ENCODE data around the gene GPRASP2. TPM values are rescaled to one million over a fixed set of nuclear protein-coding genes. Genes with fewer than 3 reads are reported as not detected.

The GPRASP2 gene
- polyA plus RNA-seq, 1 experiment, result 15.7 TPM

- no peak overlapping the region for H3K27ac ChIP-seq (ENCODE audit: low read depth, low read length)
- no peak for DNase-seq (ENCODE audit: low read depth, low spot score)
- TF ChIP-seq, protein P1, sequence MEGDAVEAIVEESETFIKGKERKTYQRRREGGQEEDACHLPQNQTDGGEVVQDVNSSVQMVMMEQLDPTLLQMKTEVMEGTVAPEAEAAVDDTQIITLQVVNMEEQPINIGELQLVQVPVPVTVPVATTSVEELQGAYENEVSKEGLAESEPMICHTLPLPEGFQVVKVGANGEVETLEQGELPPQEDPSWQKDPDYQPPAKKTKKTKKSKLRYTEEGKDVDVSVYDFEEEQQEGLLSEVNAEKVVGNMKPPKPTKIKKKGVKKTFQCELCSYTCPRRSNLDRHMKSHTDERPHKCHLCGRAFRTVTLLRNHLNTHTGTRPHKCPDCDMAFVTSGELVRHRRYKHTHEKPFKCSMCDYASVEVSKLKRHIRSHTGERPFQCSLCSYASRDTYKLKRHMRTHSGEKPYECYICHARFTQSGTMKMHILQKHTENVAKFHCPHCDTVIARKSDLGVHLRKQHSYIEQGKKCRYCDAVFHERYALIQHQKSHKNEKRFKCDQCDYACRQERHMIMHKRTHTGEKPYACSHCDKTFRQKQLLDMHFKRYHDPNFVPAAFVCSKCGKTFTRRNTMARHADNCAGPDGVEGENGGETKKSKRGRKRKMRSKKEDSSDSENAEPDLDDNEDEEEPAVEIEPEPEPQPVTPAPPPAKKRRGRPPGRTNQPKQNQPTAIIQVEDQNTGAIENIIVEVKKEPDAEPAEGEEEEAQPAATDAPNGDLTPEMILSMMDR (IDR thresholded peaks at IDR 0.05; ENCODE audit: low read depth, low read length), result no peak
- no peaks in the 10 kb centered on the region for H3K9me3 ChIP-seq (ENCODE audit: control insufficient read depth, insufficient read depth, low read length)
- no peaks in the 10 kb centered on the region for H3K27me3 ChIP-seq (ENCODE audit: control insufficient read depth, insufficient read depth, low read length)
- no peak overlapping the region for H3K4me3 ChIP-seq (ENCODE audit: low read depth, low read length)
- ChIA-PET POLR2A (no interaction called here), CTCF (no interaction called here)
These were observed 27.3 kb upstream of the GPRASP2 start for GRCh38 chrX:102684772-102685520.

DNA sequence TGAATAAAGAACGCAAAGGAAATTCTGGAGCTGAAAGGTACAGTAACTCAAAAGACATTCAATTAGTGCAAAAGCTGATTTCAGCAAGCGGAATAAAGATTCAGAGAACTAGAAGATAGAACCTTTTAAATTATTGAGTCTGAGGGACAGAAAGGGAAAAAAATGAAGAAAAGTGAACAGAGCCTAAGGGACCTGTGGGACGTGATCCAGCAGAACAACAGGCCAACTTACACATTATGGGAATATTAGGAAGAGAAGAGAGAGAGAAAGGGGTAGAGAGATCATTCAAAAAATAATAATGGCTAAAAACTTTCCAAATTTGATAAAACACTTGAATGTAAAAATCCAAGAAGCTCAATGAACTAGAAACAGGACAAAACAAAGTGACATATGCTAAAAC is 17.5 kb upstream of the GPRASP2 start:
- H3K27me3 ChIP-seq (ENCODE audit: control insufficient read depth, insufficient read depth, low read length), result no peaks in the 10 kb centered on the region
- no peaks in the 10 kb centered on the region for H3K9me3 ChIP-seq (ENCODE audit: control insufficient read depth, insufficient read depth, low read length)
- no peak for DNase-seq (ENCODE audit: low read depth, low spot score)
- ChIA-PET POLR2A (no interaction called here), CTCF (no interaction called here)
- TF ChIP-seq, protein P1 (IDR thresholded peaks at IDR 0.05; ENCODE audit: low read depth, low read length), result no peak
- no peak overlapping the region for H3K27ac ChIP-seq (ENCODE audit: low read depth, low read length)
- H3K4me3 ChIP-seq (ENCODE audit: low read depth, low read length), result no peak overlapping the region

DNA sequence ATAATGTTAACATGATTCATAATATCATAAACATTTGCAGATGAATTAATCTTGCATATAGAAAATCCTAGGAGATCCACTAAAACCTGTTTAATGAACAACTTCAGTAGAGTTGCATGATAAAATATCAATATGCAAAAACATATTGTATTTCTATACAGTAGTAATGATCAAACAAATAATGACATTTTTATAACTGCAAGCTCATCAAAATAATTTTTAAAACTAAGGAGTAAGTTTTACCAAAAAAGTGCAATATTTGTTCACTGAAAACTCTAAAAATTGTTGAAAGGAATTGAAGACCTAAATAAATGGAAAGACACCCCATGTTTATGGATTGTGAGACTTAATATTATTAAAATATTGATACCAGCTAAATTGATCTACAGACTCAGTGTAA is 15.9 kb upstream of the GPRASP2 start:
- H3K27me3 ChIP-seq (ENCODE audit: control insufficient read depth, insufficient read depth, low read length), result no peaks in the 10 kb centered on the region
- H3K27ac ChIP-seq (ENCODE audit: low read depth, low read length), result no peak overlapping the region
- no peak overlapping the region for H3K4me3 ChIP-seq (ENCODE audit: low read depth, low read length)
- TF ChIP-seq, protein P1 (IDR thresholded peaks at IDR 0.05; ENCODE audit: low read depth, low read length), result no peak
- H3K9me3 ChIP-seq (ENCODE audit: control insufficient read depth, insufficient read depth, low read length), result no peaks in the 10 kb centered on the region
- CTCF ChIA-PET, result no interaction called here
- no peak for DNase-seq (ENCODE audit: low read depth, low spot score)
- POLR2A ChIA-PET, result no interaction called here

- no peak for DNase-seq (ENCODE audit: low read depth, low spot score)
These were observed 14.8 kb upstream of the GPRASP2 start for GRCh38 chrX:102697494-102697893.

GRCh38 chrX:102708900-102709299 is 3.3 kb upstream of the GPRASP2 start:
- Histone ChIP-seq H3K9me3 (ENCODE audit: control insufficient read depth, insufficient read depth, low read length) (no peaks in the 10 kb centered on the region), H3K27me3 (ENCODE audit: control insufficient read depth, insufficient read depth, low read length) (no peaks in the 10 kb centered on the region), H3K4me3 (ENCODE audit: low read depth, low read length) (no peak overlapping the region), H3K27ac (ENCODE audit: low read depth, low read length) (no peak overlapping the region)
- ChIA-PET POLR2A (no interaction called here), CTCF (no interaction called here)
- DNase-seq (ENCODE audit: low read depth, low spot score), result no peak
- TF ChIP-seq, protein P1 (IDR thresholded peaks at IDR 0.05; ENCODE audit: low read depth, low read length), result no peak

More at GRCh38 chrX:102697494-102697893, 14.8 kb upstream of the GPRASP2 start:
- Histone ChIP-seq H3K4me3 (ENCODE audit: low read depth, low read length) (no peak overlapping the region), H3K27ac (ENCODE audit: low read depth, low read length) (no peak overlapping the region), H3K9me3 (ENCODE audit: control insufficient read depth, insufficient read depth, low read length) (no peaks in the 10 kb centered on the region), H3K27me3 (ENCODE audit: control insufficient read depth, insufficient read depth, low read length) (no peaks in the 10 kb centered on the region)
- TF ChIP-seq, protein P1 (IDR thresholded peaks at IDR 0.05; ENCODE audit: low read depth, low read length), result no peak
- CTCF ChIA-PET, result no interaction called here
- POLR2A ChIA-PET, result no interaction called here

Measured in AG04450 (cell line).